Occipital lobe (tissue), 2 donors: ENCODE data around the gene PSENEN. TPM values are rescaled to one million over a fixed set of nuclear protein-coding genes. Genes with fewer than 3 reads are reported as not detected.
"Not testable (repeated sequence)": the region's sequence is repeated elsewhere in the genome, so short reads cannot be mapped to it uniquely, and the experiment has no call there.

Experiments used
- DNase-seq: peaks from one replicate; lab custom pipeline; 2025; lab: John Stamatoyannopoulos, UW
- total RNA-seq: library from RNA; depleted of rRNA; stranded (reverse); fragments of >200 nt; gene quantifications from one replicate; pipeline ENCODE4 v1.2.3, GENCODE V29; 2014

Gene PSENEN
- total RNA-seq, 1 donor from 2014 or later, result 7.2 TPM

DNA sequence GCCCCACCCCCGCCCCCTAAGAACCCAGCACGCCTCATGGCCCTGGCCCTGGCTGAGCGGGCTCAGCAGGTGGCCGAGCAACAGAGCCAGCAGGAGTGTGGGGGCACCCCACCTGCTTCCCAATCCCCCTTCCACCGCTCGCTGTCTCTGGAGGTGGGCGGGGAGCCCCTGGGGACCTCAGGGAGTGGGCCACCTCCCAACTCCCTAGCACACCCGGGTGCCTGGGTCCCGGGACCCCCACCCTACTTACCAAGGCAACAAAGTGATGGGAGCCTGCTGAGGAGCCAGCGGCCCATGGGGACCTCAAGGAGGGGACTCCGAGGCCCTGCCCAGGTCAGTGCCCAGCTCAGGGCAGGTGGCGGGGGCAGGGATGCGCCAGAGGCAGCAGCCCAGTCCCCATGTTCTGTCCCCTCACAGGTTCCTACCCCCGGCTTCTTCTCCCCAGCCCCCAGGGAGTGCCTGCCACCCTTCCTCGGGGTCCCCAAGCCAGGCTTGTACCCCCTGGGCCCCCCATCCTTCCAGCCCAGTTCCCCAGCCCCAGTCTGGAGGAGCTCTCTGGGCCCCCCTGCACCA, 41.9 kb downstream of the PSENEN start:
- no peak for DNase-seq

DNA sequence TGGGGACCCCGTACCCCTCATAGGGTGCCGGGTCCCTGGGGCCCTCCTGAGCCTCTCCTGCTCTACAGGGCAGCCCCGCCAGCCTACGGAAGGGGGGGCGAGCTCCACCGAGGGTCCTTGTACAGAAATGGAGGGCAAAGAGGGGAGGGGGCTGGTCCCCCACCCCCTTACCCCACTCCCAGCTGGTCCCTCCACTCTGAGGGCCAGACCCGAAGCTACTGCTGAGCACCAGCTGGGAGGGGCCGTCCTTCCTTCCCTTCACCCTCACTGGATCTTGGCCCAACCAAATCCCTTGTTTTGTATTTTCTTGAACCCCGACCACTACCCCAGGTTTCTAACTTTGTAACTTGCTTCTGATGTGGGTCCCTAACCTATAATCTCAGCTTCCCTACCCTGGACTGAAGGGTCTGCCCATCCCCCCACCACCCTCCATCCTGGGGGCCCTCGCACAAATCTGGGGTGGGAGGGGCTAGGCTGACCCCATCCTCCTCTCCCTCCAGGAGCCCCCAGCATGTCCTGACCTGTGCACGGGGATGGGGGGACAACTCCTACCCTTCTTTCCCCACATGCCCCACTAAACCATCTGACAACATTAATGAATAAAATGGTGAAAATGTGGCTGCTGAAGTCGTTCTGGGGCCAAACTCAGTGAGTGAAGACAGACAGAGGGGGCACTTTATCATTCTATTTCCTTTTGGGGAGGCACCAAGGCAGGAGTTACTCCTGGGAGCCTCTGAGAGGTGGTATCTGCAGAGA, 42.9 kb downstream of the PSENEN start:
- DNase-seq, result no peak

DNA sequence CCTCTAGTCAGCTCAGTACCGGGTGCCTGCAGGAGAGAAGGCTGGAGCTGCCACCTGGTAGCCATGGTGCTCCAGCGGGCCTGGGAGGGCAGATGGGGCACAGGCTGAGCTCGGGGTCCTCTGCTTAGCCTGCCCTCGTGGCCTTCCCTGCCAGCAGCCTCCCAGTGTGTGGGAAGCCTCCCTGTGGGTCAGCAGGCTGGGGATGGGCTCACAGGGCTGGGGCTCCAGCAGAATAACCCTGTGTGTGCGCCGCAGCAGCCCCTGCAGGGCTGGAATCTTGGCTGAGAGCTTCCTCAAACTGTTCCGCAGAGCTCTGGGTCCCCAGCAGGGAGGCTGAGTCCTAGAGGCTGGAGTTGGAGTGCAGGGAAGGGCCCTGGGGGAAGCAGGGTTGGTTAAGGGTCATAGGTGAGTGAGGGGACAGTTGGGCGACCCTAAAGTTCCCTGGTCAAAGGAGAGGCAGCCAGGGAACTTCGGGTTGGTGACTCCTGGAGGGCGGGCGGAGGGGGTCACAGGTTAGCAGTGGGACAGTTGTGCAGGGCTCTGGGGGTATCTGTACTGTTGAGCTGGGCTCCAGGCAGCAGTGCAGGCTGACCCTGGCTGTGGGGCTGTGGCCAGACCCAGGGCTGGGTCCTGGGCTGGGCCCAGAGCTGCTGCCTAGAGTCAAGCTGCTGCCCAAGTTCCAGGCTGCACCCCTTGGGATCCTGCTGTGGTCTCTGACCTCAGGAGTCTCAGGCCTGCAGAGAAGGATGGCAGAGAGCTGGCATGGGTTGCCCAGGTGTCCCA, 43.9 kb downstream of the PSENEN start:
- no peak for DNase-seq

DNA sequence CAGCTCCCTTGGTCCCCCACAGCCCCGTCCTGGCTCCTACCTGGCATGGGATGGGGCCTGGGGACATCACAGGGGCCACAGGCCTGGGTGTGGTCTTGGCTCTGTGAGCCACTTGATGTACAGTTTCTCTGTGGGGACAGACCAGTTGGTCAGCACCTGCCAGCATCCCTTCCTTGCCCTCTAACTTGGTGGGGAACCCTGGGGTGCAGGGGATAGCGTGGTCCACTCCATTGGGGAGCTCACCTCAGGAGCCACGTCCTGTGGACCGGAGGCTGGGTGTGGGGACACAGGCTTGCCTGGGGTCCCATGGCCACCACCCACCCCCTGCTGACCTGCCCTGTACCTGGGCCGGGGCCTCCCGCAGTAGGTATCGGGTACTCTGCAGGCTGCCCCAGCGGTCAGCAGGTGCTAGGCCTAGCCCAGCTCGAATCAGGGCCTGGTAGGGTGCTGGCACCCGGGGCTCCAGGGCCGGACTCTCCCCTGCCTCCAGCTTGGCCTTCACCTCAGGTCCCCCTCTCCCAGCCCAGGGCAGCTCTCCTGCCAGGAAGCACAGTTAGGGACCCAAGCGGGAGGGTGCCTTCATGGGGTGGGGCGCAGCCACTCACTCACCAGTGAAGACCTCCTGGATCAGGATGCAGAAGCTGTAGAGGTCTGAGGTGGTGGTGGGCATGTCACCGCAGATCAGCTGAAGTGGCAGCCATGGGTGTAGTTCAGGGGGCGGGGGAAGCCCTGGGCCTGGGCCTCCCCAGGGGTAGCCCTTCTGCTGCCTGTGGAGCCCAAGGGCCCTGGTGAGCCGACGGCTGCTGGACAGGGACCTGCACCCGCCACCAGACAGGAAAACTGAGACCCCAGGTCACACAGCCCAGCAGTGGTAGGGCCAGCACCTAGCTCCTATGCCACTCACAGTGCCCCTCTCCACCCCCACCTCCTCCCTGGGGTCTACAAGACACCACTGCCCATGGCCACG, 44.8 kb downstream of the PSENEN start:
- no peak for DNase-seq

DNA sequence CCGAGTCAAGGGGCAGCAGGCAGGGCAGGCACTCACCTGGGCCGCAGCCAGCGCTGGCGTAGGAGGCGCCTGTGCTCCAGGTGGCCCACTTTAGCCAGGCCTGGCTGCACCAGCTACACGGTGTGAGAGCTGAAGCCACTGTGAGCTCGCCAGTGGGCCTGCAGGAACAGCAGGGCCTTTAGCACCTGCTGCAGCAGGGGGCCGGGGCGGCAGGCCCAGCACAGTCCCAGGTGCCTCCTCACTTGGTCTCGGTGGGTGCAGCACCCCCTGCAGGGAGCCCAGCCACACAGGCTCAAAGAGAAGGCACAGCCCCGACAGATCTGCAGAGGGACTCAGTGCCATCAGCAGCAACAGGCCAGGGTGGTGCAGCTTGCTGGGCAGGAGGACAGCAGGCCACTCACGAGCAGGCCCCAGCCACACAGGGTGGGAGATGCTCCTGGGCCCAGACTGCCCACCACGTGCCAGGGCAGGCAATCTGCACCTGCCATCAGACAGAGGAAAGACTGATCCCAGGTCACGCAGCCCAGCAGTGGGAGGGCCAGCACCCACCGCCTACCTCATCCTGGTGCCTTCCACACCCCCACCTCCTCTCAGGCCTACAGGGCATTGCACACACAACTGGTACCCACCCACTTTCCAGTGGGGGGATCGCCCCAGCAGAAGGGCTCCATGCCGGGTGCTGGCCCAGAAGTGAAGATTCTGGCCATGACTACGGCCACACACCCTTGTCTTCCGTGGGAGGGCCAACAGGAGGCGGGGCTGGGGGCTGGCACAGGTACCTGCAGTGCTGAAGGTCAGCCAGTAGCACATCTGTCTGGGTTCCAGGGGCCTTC, 45.7 kb downstream of the PSENEN start:
- no peak for DNase-seq

DNA sequence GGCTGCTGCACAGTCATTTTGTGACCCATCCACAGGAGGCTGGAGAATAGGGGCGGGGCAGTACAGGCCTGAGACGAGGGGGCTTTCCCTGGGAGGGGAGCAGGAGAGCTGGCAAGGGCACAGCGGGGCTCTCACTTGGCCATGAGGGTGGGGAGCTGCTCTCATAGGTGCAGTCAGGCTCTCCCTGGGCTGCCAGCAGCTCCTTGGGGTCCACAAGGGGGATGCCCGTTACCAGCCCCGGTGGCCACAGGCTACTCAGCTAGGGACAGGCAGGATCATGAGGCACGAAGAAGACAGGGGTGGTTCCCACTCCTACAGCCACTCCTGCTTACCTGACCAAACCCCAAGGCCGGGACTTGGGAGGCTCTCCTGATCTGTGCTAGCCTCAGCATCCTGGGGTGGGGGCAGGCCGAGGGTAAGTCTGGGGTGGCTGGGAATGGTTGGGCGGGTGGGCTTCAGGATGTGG, 46.4 kb downstream of the PSENEN start:
- DNase-seq, result no peak

DNA sequence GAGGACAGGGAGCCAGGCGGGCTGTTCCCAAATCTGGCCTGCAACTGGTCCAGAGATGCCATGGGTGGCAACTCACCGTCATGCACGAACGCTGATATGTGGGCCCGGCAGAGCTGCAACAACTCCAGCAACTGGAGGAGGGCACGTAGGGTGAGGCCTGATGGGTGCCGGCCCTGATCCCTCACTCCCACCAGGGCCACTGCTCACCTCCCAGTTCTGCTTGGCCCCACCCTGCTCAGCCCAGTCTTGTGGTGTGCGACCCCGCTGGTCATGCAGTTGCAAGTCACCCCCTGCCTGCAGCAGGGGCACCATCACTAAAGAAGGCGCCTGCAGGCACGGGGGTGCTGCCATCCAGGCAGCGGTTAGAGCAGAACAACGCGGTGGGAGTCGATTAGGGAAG, 46.9 kb downstream of the PSENEN start:
- DNase-seq, result no peak

DNA sequence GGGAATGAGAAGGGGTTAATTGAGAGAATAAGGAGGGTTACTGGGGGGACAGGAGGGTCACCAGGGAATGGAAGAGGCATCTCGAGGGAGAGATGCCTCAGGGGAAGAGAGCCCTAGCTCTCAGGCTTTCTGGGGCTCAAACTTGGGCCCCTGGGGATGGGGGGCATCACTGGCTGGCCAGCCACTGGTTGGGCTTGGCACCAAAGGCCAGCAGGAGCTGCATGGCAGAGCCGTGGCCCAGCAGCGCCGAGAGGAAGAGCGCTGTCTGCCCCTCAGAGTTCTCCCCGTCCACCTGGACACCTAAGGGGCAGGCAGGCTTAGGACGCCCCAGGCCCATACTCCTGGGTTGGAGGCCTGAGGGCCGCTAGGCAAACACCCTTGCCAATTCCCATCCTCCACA, 47.4 kb downstream of the PSENEN start:
- DNase-seq, result no peak

DNA sequence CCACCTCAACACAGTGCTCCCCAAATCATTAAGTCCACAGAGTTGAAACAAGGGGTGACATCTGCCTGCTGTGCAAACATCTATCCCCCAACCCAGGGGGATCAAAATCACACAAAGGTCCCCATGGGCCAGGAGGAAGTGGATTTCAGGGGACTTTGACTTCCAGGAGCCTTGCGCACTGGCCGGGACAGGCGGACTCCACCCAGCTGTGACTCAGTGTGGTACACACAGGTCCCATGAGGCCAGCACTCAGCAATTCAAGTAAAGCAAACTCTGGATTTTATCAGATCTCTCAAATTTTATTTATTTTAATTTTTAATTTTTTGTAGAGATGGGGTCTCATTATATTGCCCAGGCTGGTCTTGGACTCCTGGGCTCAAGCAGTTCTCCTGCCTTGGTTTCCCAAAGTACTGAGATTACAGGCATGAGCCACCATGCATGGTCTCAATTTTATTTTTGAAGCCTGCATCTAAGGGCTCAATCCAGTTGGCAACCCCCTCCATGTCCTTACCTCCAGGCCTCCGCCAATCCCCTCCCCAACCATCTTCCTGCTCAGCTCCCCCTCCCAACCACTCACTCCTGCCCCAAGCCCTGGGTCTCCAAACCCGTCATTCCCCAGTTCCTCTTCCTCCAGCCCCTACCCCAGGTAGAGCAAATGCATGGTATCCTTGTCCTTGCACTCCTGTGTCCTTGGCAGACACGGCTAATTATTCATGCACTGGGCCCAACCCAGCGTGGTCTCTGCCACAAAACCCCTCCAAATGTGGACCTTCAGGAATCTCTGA, 48.1 kb downstream of the PSENEN start:
- no peak for DNase-seq

DNA sequence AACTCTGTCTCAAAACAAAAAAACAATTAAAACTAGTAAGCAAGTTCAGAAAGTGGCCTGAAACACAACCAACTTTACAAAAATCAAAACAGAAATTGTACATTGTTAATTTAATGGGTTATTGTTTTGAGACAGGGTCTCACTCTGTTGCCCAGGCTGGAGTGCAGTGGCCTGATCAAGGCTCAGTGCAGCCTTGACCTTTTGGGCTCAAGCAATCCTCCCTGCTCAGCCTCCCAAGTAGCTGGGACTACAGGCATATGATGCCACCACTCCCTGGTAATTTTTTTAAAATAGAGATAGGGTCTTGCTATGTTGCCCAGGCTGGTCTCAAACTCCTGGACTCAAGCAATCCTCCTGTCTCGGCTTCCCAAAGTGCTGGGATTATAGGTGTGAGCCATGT, 50.1 kb downstream of the PSENEN start:
- not testable (repeated sequence) for DNase-seq

Other genes with a start within 250 kb of the PSENEN start
- gene DMKN, start 232.0 kb upstream of the PSENEN start, total RNA-seq, result 0.94 TPM
- not detected for gene SBSN, start 217.3 kb upstream of the PSENEN start, total RNA-seq
- gene GAPDHS, start 212.2 kb upstream of the PSENEN start, total RNA-seq, result not detected
- 37.4 TPM for gene TMEM147, start 200.0 kb upstream of the PSENEN start, total RNA-seq
- gene ATP4A, start 182.0 kb upstream of the PSENEN start, total RNA-seq, result not detected
- gene PMIS2, start 159.5 kb upstream of the PSENEN start, total RNA-seq, result not detected
- gene HAUS5, start 132.9 kb upstream of the PSENEN start, total RNA-seq, result 6.4 TPM
- gene RBM42, start 116.6 kb upstream of the PSENEN start, total RNA-seq, result 16.7 TPM
- gene ETV2, start 103.9 kb upstream of the PSENEN start, total RNA-seq, result 1.1 TPM
- gene COX6B1, start 97.3 kb upstream of the PSENEN start, total RNA-seq, result 119 TPM
- gene UPK1A, start 79.1 kb upstream of the PSENEN start, total RNA-seq, result not detected
- gene ZBTB32, start 41.1 kb upstream of the PSENEN start, total RNA-seq, result not detected
- 3.0 TPM for gene KMT2B, start 27.6 kb upstream of the PSENEN start, total RNA-seq
- 0.47 TPM for gene IGFLR1, start 3.2 kb upstream of the PSENEN start, total RNA-seq
- gene U2AF1L4, start 233 bp upstream of the PSENEN start, total RNA-seq, result 8.7 TPM
- 8.3 TPM for gene LIN37, start 2.9 kb downstream of the PSENEN start, total RNA-seq
- gene HSPB6, start 11.4 kb downstream of the PSENEN start, total RNA-seq, result 0.31 TPM
- 1.9 TPM for gene PROSER3, start 12.5 kb downstream of the PSENEN start, total RNA-seq
- gene ARHGAP33, start 29.9 kb downstream of the PSENEN start, total RNA-seq, result 85.5 TPM
- not detected for gene PRODH2, start 67.2 kb downstream of the PSENEN start, total RNA-seq
- 1.2 TPM for gene NPHS1, start 106.9 kb downstream of the PSENEN start, total RNA-seq
- 0.94 TPM for gene KIRREL2, start 111.3 kb downstream of the PSENEN start, total RNA-seq
- gene APLP1, start 122.9 kb downstream of the PSENEN start, total RNA-seq, result 179 TPM
- gene NFKBID, start 154.9 kb downstream of the PSENEN start, total RNA-seq, result 3.0 TPM
- gene HCST, start 156.9 kb downstream of the PSENEN start, total RNA-seq, result not detected
- 3.1 TPM for gene TYROBP, start 162.6 kb downstream of the PSENEN start, total RNA-seq
- gene LRFN3, start 190.7 kb downstream of the PSENEN start, total RNA-seq, result 10.5 TPM
- 10.6 TPM for gene SDHAF1, start 249.5 kb downstream of the PSENEN start, total RNA-seq